Measurements from ENCODE around the gene BCR.

Gene BCR

DNA sequence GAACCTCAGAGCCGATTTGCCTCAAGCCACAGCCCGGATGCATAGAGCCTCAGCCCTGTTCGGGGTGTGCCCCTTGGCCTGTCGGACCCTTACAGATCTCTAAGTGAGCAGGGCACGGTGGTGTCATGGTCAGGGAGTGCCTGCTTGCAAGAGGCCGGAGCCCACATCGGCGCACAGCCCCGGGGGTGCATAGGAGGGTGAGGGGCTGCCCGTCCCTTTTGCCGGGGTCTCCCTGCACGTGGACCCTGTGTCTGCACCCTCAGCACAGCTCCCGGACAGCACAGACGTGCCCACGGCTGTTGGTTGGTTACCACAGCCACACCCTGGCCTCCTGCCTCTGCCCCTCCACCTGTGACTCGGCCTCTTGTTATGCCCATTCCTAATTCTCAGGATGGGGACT, 28.5 kb upstream of the BCR start:
- no peak for DNase-seq (ENCODE audit: low read depth)

DNA sequence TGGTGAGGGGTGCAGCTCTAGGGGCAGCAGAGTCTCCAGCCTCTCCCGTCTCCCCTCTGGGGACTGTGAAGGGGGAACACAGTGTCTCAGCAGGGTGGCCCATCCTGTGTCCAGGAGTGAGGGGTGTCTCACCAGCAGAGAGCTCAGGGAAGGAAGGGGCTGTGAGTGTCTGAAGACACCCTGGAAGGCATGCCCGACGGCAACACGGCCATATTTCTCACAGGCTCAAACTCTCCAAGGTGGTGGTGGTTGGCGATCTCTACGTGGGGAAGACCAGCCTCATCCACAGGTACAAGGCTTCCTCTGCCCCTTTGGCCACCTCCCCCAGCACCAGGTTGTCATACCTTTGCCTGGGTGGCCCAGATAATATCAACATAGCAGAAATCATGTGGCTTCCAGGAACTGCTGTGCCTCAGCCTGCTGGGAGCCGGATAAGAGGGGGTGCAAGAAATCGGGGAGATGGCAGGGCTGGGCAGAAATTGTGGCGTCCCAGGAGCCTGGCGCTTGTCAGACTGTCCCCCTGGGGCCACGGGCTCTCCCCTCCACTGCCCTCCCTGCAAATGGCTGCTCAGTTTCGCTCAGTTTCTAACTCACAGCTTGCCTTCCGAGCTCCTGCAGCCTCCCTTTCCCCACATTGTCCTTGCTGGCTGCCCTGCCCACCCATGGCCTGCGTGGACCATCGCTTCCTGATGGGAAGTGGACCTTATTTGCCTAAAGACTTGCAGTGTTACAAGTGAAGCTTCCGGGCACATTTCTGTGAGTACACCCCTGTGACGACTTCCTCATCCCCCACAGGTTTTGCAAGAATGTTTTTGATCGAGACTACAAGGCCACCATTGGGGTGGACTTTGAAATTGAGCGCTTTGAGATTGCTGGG, 27.8 kb upstream of the BCR start:
- DNase-seq (ENCODE audit: low read depth): no peak

- no peak for DNase-seq (ENCODE audit: low read depth)
Measured at GRCh38 chr22:23153994-23154393, 26.3 kb upstream of the BCR start.

- no peak for DNase-seq (ENCODE audit: low read depth)
Measured at GRCh38 chr22:23154461-23154860, 25.8 kb upstream of the BCR start.

DNA sequence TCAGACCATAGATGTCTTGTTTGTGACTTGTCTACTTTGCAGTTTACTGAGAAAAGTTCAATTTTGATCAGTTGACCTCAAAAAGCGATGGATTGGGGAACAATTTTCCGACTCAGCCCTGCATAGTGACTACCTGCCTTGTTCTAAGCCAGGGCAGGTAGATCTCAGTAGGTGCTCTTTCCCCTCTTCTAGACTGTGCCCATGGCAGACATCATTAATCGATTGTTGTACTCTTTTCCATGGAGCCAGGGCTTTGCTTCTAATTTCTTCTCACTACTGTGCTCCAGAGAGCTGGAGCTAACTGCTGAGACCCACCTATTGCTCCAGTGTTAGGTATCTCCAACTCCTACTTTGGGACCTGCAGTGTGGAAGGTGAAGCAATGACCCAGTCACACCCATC, 25.2 kb upstream of the BCR start:
- no peak for DNase-seq (ENCODE audit: low read depth)

DNA sequence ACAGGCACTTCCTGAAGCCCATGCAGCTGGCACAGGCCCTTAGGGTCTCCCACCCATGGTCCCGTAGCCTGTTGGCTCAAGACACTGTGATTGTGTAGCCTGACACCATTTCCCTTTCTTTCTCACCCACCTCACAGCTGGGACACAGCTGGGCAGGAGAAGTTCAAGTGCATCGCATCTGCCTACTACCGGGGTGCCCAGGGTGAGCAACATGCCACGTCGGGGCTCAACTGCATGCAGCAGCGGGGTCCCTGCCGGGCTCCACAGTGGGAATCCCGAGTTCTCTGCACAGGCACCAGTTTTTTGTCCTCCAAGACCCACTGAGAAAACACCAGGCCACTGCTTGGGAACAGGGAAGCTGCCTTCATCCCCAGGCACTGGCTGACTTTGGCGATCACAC, 24.5 kb upstream of the BCR start:
- DNase-seq (ENCODE audit: low read depth): no peak

- no peak for DNase-seq (ENCODE audit: low read depth)
Measured at GRCh38 chr22:23156286-23156685, 24.0 kb upstream of the BCR start.

DNA sequence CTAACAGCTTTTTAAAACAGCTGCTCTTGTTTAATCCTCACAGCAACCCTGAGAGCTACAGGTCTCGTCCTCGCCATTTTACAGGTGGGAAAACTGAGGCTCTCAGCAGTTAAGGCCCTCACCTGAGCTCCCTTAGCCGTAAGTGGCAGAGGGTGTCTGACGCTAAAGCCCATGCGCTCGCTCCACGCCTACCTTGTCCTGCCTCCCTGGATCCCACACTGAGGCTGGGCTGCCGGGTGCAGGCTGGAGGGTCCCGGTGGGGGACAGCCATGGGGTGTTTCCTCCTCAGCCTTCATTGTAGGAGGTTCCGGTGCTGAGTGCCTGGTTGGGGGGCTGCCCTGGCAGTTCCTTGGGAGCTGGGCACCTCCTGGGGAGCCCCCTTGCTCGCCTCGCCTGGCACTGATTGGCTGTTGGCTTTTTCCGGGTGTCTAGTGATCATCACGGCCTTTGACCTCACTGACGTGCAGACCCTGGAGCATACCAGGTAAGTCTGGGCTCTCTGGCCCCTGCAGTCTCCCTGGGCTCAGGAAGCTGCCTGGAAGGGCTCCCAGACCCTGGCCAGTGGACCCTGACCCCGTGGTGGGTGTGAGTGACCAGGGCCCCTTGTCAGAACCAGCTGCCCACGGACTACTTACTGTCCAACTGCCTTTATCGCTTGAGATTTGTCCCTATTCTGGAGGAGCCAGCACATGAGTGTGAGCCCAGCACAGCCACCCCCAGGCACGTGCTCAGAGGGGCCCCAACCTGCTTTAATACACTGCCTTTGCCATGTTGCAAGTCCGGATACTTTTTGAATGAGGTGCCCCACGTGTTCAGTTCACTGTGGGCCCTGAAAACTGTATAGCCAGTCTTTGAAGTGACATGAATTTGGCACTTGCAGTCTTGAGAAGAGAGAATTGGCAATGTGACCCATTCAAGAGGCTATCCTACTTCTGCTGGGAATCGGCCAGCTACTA, 22.5 kb upstream of the BCR start:
- no peak for DNase-seq (ENCODE audit: low read depth)

- no peak for DNase-seq (ENCODE audit: low read depth)
Measured at GRCh38 chr22:23158516-23159290, 21.6 kb upstream of the BCR start.

DNA sequence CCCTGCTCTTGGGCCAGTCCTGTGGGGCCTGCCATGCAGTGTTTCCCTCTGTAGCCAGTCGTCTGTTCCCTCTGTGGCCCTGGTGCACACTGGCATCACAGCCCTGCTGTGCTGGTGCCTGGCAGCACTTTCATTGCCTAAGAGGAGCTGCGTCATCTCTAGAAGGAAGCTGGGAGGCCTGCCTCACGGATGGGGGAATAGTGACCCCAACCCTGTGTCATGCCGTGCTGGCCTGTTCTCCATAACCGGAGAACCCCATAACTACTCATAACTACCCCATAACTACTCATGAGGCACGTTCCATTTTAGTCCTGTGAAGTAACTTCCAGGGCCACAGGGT, 21.0 kb upstream of the BCR start:
- no peak for DNase-seq (ENCODE audit: low read depth)

DNA sequence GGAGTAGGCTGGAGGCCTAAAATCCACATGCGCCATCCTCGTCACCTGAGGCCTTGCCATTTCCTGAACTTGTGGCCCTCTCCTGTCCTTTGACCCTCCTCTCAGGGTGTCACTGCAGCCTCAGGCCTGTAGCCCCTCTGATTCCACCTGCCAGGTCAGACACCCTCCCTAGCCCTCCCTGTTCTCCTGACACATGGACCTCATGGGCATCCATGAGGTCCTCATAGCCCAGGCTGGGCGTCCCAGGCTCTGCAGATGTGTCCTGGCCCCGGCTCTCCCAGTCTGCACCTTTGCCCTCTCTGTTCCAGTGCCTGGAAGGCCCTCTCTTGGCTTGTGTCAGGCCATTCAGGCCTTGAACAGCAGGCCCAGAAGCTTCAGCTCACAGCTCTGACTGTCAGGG, 19.3 kb upstream of the BCR start:
- no peak for DNase-seq (ENCODE audit: low read depth)

- DNase-seq (ENCODE audit: low read depth): no peak
Measured at GRCh38 chr22:23161574-23161973, 18.7 kb upstream of the BCR start.

DNA sequence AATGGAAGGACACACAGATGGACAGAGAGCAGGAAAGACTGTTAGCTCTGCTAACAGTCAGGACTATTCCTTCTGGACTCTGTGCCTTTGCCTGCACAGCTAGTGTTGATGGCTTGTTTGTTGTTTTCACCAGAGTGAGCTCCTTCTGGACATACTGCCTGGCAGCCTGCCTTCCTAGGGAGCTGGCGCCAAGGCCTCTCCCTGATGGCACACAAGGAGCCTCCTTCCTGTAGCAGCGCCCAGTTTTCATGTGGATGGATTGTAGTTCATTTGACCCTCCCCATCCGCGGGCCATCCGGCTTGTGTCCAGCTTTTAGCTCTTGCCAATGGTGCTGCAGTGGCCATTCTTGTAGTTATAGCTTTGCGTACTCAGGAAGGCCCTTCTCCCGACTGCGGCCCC, 16.6 kb upstream of the BCR start:
- no peak for DNase-seq (ENCODE audit: low read depth)

DNA sequence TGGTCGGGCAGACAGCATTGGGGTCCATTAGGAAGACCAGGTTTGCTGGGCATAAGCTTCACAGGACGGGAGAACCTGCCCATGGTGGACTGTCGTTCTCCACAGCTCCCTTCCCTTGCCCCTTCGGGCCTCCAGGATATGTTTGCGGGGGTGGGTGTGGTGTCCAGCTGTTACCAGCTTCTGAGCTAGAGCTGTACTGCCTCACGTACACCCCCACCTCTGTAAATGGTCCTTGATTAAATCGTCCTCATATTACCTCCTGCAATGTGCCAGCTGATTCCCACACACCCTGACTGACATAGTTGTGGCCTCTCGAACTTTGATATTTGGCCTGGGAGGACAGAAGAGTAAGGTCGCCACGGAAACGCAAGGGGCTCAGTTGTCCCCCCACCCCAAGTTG, 16.2 kb upstream of the BCR start:
- DNase-seq (ENCODE audit: low read depth): no peak

GRCh38 chr22:23166042-23166831, 14.1 kb upstream of the BCR start:
- DNase-seq (ENCODE audit: low read depth): no peak

GRCh38 chr22:23166841-23167616, 13.3 kb upstream of the BCR start:
- DNase-seq (ENCODE audit: low read depth): no peak

DNA sequence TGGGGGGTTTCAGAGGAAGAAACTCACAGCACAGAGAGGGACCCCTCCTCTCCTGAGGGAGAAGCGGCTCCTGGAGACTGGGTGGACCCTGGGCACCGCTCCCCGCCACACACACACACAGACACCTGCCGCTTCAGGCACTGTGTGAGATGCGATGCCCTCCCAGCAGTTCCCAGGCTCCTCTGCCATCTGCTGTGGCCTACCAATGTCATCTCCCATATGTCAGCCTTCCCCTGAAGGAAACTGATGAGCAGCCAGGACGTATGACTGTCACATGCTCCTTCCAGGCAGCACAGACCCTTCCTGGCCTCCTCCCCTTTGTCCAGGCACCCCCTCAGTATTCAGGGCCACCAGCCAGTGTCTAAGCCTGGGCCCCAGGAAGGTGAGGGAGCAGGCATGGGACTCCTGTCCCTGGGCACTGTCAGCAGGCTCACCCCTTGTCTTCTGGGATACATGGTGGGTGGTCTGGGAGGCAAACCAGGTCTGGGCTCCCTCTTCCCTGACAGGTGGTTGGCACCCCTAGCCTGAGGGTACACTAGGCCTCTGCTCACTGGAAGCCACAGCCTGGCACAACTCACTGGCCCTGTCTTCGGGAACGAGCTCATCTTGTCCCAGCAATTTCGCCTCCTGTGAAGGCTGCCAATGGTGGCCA, 11.8 kb upstream of the BCR start:
- DNase-seq (ENCODE audit: low read depth): no peak

DNA sequence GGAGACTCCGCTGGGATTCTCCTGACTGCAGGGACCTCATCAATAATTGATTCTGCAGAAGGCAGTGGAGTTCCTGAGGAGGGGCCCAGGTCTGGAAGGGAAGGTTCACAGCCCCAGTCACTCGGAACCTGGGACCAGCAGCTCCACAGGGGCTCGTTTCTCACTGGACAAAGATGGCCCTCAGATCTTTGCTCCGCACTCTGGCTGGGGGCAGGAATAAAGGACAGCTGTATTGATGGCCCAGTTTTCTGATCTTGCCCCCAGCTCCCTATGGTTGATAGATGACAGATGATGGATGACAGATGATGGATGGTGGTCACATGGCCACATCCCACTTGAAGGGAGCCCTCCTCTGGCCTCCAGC, 11.3 kb upstream of the BCR start:
- no peak for DNase-seq (ENCODE audit: low read depth)

DNA sequence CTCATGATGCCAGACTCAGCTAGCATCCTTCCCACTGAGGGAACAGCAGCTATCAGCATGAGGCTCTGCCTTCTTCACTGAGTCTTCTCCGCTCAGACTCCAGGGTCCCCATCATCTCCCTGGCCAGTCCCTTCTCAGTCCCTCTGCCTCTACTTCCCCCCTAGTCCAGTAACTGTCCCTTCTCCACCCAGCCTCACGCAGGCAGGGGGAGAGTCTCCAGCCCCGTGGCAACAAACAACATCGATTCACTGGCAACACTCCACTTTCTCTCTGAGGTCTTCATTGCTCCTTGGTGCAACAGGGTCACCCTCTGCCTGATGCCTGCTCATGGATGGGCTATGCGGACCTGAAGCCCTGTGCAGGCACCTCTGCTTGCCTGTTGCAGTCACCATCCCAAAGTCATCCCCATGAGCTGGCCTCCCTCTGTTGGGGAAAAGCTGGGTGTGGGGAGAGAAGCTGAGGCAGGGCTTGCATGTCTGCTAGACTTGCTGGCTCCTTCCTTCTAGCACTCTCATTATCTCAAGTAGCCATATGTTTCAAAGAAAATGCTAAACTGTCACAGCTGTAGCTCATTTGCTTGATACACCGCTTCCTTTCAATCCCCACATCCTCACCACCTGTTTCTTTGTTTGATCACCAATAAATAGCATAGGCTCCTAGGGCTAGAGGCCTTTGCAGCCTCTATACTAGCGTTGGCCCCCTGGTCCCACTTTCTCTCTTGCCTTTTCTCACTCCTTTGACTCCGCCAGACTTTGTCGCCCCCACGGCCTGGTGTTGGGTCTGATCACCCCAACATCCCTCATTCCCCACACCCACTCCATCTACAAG, 4.3 kb upstream of the BCR start:
- no peak for DNase-seq (ENCODE audit: low read depth)

- no peak for DNase-seq (ENCODE audit: low read depth)
Measured at GRCh38 chr22:23176645-23177027, 3.7 kb upstream of the BCR start.

Data from stimulated activated CD8-positive, alpha-beta memory T cell treated with anti-CD3 and anti-CD28 coated beads, Interleukin-15, amount 100 ng/mL, for 24 hours (primary cell).